C4-2B (cell line): ENCODE results near the gene GALNT17.

Experiments
- H3K27ac ChIP-seq: fragments of 450-650 bp; 2 replicates; pipeline ENCODE4 v1.5.1; 2017
- CTCF ChIP-seq: fragments of 450-650 bp; conservative IDR thresholded peaks from 2 replicates; pipeline ENCODE4 v1.5.1; 2017; ENCODE audit warnings: mild to moderate bottlenecking
- ZFX ChIP-seq: fragments of 450-650 bp; IDR thresholded peaks from 2 replicates; pipeline ENCODE4 v1.6.1; 2017

GALNT17 gene

GRCh38 chr7:71235253-71235652, 103.3 kb downstream of the GALNT17 start:
- no peak overlapping the region for H3K27ac ChIP-seq
- TF ChIP-seq CTCF, result no peak
- TF ChIP-seq ZFX, result no peak

DNA sequence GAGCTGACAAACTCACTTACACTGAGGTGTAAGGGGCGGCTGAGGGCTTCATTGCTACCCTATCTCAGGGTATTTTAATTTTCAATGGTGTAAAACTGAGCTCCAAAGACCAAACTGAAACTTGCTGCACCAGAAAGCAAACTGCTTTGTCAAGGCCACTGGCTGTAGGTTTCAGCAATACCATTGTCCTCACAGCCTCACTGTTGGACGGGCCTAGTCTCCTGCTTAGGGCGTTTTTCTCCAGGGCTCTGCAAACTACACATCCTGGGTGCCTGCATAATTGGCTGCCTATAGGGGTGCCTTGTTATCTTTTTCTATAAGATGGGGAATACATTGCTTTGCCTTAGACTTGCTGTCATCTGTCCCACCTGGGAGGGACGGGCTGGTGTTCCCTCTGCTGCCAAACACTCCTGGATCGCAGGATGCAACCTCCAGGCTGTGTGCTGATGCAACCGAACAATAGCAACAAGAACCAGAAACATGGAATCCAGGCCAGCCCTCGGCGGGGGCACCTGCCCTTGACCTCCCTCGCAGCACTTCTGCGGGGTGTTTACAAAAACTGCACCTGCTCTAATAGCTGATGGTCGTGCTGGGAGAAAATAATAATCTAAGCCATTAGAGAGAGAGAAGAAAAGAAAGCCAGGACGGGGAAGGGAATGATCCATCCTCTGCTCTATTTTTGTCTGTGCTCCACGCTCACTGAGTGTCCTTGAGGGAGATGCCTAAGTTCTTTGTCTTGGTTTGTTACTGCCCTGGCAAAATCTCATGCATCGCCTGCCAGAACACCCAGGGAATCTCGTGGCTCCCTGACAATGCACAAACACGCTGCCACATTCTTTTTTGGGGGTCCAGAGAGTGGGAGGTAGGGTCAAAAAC, 104.5 kb downstream of the GALNT17 start:
- no peak for TF ChIP-seq ZFX
- TF ChIP-seq CTCF, result no peak
- H3K27ac ChIP-seq, result no peak overlapping the region

DNA sequence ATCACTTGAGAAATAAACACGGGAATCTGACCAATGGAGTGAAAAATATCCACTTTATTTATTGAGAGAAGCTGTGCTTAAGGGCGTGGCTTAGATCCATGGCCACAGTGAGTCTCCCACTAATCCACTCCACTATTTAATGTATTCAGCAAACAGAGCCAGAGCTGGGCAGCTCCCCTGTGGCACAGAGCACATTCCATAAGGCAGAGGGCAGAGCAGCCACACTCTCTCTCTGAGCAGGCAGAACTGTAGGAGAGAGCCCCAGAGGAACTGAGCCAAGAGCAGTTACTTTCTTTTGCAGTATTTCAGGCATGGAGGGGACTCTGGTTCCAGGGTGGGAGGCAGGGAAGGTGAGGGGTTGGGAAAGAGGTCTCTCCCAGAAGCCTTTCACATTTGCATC, 106.0 kb downstream of the GALNT17 start:
- no peak for TF ChIP-seq ZFX
- no peak for TF ChIP-seq CTCF
- no peak overlapping the region for H3K27ac ChIP-seq

GRCh38 chr7:71238581-71239295, 106.8 kb downstream of the GALNT17 start:
- no peak for TF ChIP-seq CTCF
- no peak for TF ChIP-seq ZFX
- no peak overlapping the region for H3K27ac ChIP-seq

DNA sequence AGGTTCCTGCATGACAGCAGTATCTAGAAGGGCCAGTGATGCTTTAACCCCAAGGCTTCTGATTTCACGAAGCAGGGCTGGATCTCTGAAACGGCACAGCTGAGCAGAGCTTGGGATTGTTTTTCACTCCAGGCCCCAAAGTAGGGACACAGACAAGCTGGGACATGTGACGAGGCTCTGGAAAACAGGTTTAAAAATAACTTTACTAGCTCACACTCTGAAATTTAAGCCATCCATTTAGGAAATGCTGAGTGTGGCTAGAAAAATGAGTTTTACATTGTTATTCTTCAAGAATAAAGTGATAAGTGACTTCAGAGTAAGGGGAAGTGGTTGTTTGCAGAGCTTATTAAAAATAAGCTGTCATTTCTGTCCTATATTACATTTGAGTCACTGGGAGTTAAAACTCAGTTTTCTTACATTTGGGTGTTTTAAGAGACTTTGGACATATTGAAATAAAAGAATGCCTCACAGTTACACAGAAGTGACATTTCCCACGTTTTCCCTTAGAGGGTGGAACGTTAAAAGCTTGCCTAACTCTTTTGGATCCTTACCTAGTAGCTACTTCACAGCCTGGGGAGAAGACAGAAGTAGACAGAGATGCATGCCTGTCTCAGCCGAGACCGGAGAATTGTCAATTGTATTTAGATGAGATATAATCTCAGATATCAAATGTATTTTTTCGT, 107.8 kb downstream of the GALNT17 start:
- no peak overlapping the region for H3K27ac ChIP-seq
- TF ChIP-seq ZFX (no peak), CTCF (no peak)

DNA sequence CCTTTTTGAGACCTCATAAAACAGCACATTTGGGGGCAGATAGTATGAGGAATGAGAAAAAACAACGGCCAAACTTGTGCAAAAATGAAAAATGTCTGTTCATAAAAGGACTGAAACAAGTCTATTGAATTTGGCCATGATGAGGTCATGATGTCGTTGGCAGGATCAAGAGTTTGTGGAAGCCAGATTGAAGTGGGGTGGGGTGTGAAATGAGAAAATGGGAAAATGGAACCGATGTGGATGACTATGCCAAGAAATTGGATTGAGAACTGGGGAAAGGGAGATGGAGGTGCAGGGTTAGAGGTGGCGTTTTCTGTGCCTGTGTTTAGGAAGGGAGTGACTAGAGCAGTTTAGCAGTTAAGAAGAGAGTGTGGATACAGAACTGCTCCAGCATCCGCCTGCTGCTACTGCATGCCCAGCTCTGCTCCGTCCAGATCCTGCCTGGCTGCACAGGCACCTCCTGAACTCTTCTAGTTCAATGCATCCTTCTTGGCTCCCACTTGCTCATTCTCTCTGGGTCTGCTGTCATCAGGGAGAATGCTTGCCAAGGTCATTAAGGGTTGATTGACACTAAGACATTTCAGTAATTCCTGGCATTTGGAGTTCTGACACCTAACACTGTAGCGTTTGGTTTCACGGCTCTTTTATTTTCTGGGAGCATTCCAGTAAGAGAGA, 111.9 kb downstream of the GALNT17 start:
- TF ChIP-seq CTCF (no peak), ZFX (no peak)
- H3K27ac ChIP-seq, result no peak overlapping the region
